Keratinocyte (primary cell): ENCODE data around the gene SLC6A9. TPM values are rescaled to one million over a fixed set of nuclear protein-coding genes. Genes with fewer than 3 reads are reported as not detected.
A peak's percentile ranks its signal among the peaks of the same experiment; 100 is the strongest.

Experiments used
- DNase-seq: peaks from one replicate; pipeline ENCODE4 v3.0.0-alpha.2; 2011; ENCODE audit warnings: low read depth, missing footprints, low spot score
- FAIRE-seq: peaks from 2 replicates; lab custom pipeline; 2011; peaks lifted over from hg19 to GRCh38; lab: Jason Lieb, UNC
- H2AFZ ChIP-seq: 2 replicates; pipeline ENCODE4 v1.6.0; 2012; ENCODE audit warnings: low read length, control low read depth, inconsistent platforms; ENCODE audit not compliant: control insufficient read depth
- H3K27ac ChIP-seq: 2 replicates; pipeline ENCODE4 v1.5.1; 2011; ENCODE audit warnings: low read length; ENCODE audit not compliant: control insufficient read depth, insufficient read depth
- H3K27me3 ChIP-seq: 3 replicates; pipeline ENCODE4 v1.6.0; 2011; ENCODE audit warnings: low read length; ENCODE audit not compliant: control insufficient read depth, insufficient read depth; ENCODE audit errors: extremely low read depth
- H3K36me3 ChIP-seq, 2 experiments: 2 replicates in 1 of 2; 3 replicates in 1 of 2; pipeline ENCODE4 v1.5.1; 2011; ENCODE audit warnings: low read length in 2 of 2, mild to moderate bottlenecking in 1 of 2; ENCODE audit not compliant: control insufficient read depth in 2 of 2, insufficient read depth in 2 of 2; ENCODE audit errors: extremely low read depth in 1 of 2
- H3K4me1 ChIP-seq: 3 replicates; pipeline ENCODE4 v1.5.1; 2011; ENCODE audit warnings: low read length; ENCODE audit not compliant: control insufficient read depth, insufficient read depth; ENCODE audit errors: extremely low read depth
- H3K4me2 ChIP-seq: 3 replicates; pipeline ENCODE4 v1.6.0; 2011; ENCODE audit warnings: low read depth, low read length; ENCODE audit not compliant: control insufficient read depth, insufficient read depth; ENCODE audit errors: extremely low read depth
- H3K4me3 ChIP-seq, 3 experiments: fragments of 200-600 bp in 1 of 3; sonication (generic) in 1 of 3; 2 replicates in 2 of 3; 3 replicates in 1 of 3; pipeline ENCODE4 v1.5.1; 2011 to 2016; ENCODE audit warnings: low read length in 3 of 3, mild to moderate bottlenecking in 3 of 3, control low read depth in 2 of 3, inconsistent platforms in 1 of 3, low read depth in 1 of 3, mixed read lengths in 1 of 3, mixed run types in 1 of 3, moderate library complexity in 1 of 3; ENCODE audit not compliant: control insufficient read depth in 2 of 3, insufficient read depth in 2 of 3; ENCODE audit errors: extremely low read depth in 1 of 3
- H3K79me2 ChIP-seq: 2 replicates; pipeline ENCODE4 v1.6.0; 2012; ENCODE audit warnings: low read length; ENCODE audit not compliant: control insufficient read depth, insufficient read depth
- H3K9ac ChIP-seq: 3 replicates; pipeline ENCODE4 v1.6.0; 2011; ENCODE audit warnings: low read length; ENCODE audit not compliant: control insufficient read depth, insufficient read depth; ENCODE audit errors: extremely low read depth
- H3K9me1 ChIP-seq: 3 replicates; pipeline ENCODE4 v1.6.0; 2011; ENCODE audit warnings: low read length; ENCODE audit not compliant: control insufficient read depth, insufficient read depth; ENCODE audit errors: extremely low read depth
- H3K9me3 ChIP-seq: 2 replicates; pipeline ENCODE4 v1.5.1; 2012; ENCODE audit warnings: low read depth, low read length; ENCODE audit not compliant: control insufficient read depth
- H4K20me1 ChIP-seq: 3 replicates; pipeline ENCODE4 v1.6.0; 2011; ENCODE audit warnings: low read length; ENCODE audit not compliant: control insufficient read depth, insufficient read depth; ENCODE audit errors: extremely low read depth
- CTCF ChIP-seq, 3 experiments: IDR thresholded peaks in 1 of 3; conservative IDR thresholded peaks in 1 of 3; optimal IDR thresholded peaks in 1 of 3; 2 replicates in 2 of 3; 3 replicates in 1 of 3; pipeline versions ENCODE3 to v1.5.1; 2011; ENCODE audit warnings: low read length in 3 of 3, mild to moderate bottlenecking in 3 of 3, moderate library complexity in 2 of 3, control low read depth in 1 of 3, inconsistent platforms in 1 of 3; ENCODE audit not compliant: insufficient read depth in 2 of 3; ENCODE audit errors: extremely low read depth in 1 of 3
- EZH2 ChIP-seq: IDR thresholded peaks from one replicate; pipeline ENCODE4 v1.6.1; 2012; ENCODE audit warnings: inconsistent platforms, mild to moderate bottlenecking, low read length, moderate library complexity
- dilution Hi-C: fragments of 300-500 bp; cut with MboI; formaldehyde crosslinking; loops from one replicate; pipeline ENCODE4 v1.7.0; 2020; ENCODE audit warnings: low sequenced_read_pairs; ENCODE audit not compliant: extremely low pct_ligation_motif_present
- polyA plus RNA-seq, 5 experiments: library from polyadenylated mRNA; depleted of rRNA in 3 of 5; stranded (reverse) in 3 of 5; stranded (forward) in 1 of 5; unstranded in 1 of 5; fragments of >200 nt; gene quantifications; 1 replicate in 1 of 5; 2 replicates in 3 of 5; 3 replicates in 1 of 5; pipeline versions ENCODE4 v1.2.1 to v1.2.3, GENCODE V29; 2011 to 2012; ENCODE audit warnings: missing spikeins in 2 of 5, low read depth in 1 of 5, low replicate concordance in 1 of 5

Gene SLC6A9
- polyA plus RNA-seq, 1 donor (not counting 4 experiments of a cell fraction or from before 2014, with no cell fraction given), result 5.3 TPM

- no peak for FAIRE-seq
- Histone ChIP-seq H3K36me3 (peaks cover 20 to 45% of the 10 kb centered on the region in 2 experiments), H3K9ac (no peak overlapping the region), H3K27ac (peak overlapping the region; percentile 41), H3K9me3 (no peaks in the 10 kb centered on the region), H3K9me1 (no peaks in the 10 kb centered on the region), H3K4me3 (no peak overlapping the region), H3K4me2 (no peak overlapping the region), H2AFZ (no peak overlapping the region), H3K79me2 (peaks cover 29% of the 10 kb centered on the region), H3K27me3 (no peaks in the 10 kb centered on the region), H3K4me1 (peaks cover 21% of the 10 kb centered on the region), H4K20me1 (no peaks in the 10 kb centered on the region)
- DNase-seq, result no peak
- dilution Hi-C loops, result no loop called here
- no peak for TF ChIP-seq EZH2
- peak in 1 of 3 experiments; percentile 28 for TF ChIP-seq CTCF (optimal IDR thresholded peaks at IDR 0.05 in 1 of 3, IDR thresholded peaks at IDR 0.05 in 1 of 3, conservative IDR thresholded peaks at IDR 0.05 in 1 of 3; ENCODE audit: extremely low read depth in 1 of 3, insufficient read depth in 2 of 3, low read length in 3 of 3)
Measured at GRCh38 chr1:43986712-43987111, 44.5 kb downstream of the SLC6A9 start.

GRCh38 chr1:43985984-43986595 is 45.2 kb downstream of the SLC6A9 start:
- no peak for DNase-seq
- Histone ChIP-seq H3K27ac (peak overlapping the region; percentile 41), H3K79me2 (peaks cover 35% of the 10 kb centered on the region), H3K9me1 (no peaks in the 10 kb centered on the region), H3K4me3 (no peak overlapping the region), H3K36me3 (peaks cover 20 to 47% of the 10 kb centered on the region in 2 experiments), H3K9ac (no peak overlapping the region), H3K9me3 (no peaks in the 10 kb centered on the region), H3K4me1 (peaks cover 24% of the 10 kb centered on the region), H2AFZ (no peak overlapping the region), H3K4me2 (no peak overlapping the region), H4K20me1 (no peaks in the 10 kb centered on the region), H3K27me3 (no peaks in the 10 kb centered on the region)
- TF ChIP-seq EZH2, result no peak
- TF ChIP-seq CTCF (optimal IDR thresholded peaks at IDR 0.05 in 1 of 3, IDR thresholded peaks at IDR 0.05 in 1 of 3, conservative IDR thresholded peaks at IDR 0.05 in 1 of 3; ENCODE audit: extremely low read depth in 1 of 3, insufficient read depth in 2 of 3, low read length in 3 of 3), result no peak
- dilution Hi-C loops, result no loop called here
- FAIRE-seq, result peak; percentile 49
